GM12874 (cell line): ENCODE measurements around the gene TPO.

ENCODE experiments used
- CTCF ChIP-seq: IDR thresholded peaks from 2 replicates; pipeline ENCODE4 v1.5.1; 2011; ENCODE audit warnings: low read depth, mild to moderate bottlenecking, control low read depth, low read length, moderate library complexity; ENCODE audit not compliant: insufficient read depth

Gene TPO

GRCh38 chr2:1518331-1518803 is 105.1 kb downstream of the TPO start:
- TF ChIP-seq CTCF = no peak

GRCh38 chr2:1518867-1519530 is 105.7 kb downstream of the TPO start:
- TF ChIP-seq CTCF = no peak

- TF ChIP-seq CTCF = no peak
Measured at GRCh38 chr2:1521191-1521877, 108.1 kb downstream of the TPO start.

GRCh38 chr2:1521878-1522830 is 108.9 kb downstream of the TPO start:
- TF ChIP-seq CTCF = no peak

- no peak for TF ChIP-seq CTCF
Measured at GRCh38 chr2:1527153-1527992, 114.1 kb downstream of the TPO start.

GRCh38 chr2:1528273-1529064 is 115.2 kb downstream of the TPO start:
- no peak for TF ChIP-seq CTCF
